HCT116 (cell line): ENCODE data around the gene CR2. TPM values are rescaled to one million over a fixed set of nuclear protein-coding genes. Genes with fewer than 3 reads are reported as not detected.

Experiments used
- ATAC-seq: fragments of 200-7000 bp; cut with Tn5 transposase; 2 replicates; pipeline ENCODE4 v1.9.1; 2020; ENCODE audit warnings: mild to moderate bottlenecking, moderate library complexity
- BruUV-seq: library from RNA; stranded (reverse); fragments of 400-500 nt; replicated peaks from 2 replicates; lab custom pipeline; 2021; lab: Mats Ljungman, UMichigan
- CTCF ChIA-PET: fragments of 300-600 bp; sonication (Branson Sonifier 250); formaldehyde crosslinking; loops from one replicate; lab custom pipeline; 2021; ENCODE audit warnings: antibody characterized with exemption; lab: Charles Lee
- POLR2A ChIA-PET: fragments of 300-600, 350-600 bp; sonication (Branson Sonifier 250); formaldehyde crosslinking; loops from one replicate; lab custom pipeline; 2021; ENCODE audit warnings: antibody characterized with exemption; lab: Charles Lee
- RAD21 ChIA-PET, 2 experiments: fragments of 300-600 bp; sonication (Branson Sonifier 250); formaldehyde crosslinking; loops; one replicate each; lab custom pipeline; 2023; ENCODE audit warnings: low total read pairs in 2 of 2; ENCODE audit not compliant: uncharacterized antibody in 2 of 2, unreplicated experiment in 2 of 2, low non-redundant PET in 1 of 2; lab: Charles Lee
- DNase-seq: peaks from one replicate; pipeline ENCODE4 v3.0.0-alpha.2; 2010; ENCODE audit warnings: low read depth, low spot score
- H2AFZ ChIP-seq: fragments of 200-600 bp; shearing (Covaris generic), sonication (generic); 2 replicates; pipeline ENCODE4 v1.6.1; 2017; ENCODE audit warnings: low read depth, mixed run types, mixed read lengths, antibody characterized with exemption, low read length; ENCODE audit not compliant: poor library complexity, severe bottlenecking
- H3K27ac ChIP-seq: 2 replicates; pipeline ENCODE4 v1.5.1; 2012; ENCODE audit warnings: low read depth, low read length
- H3K27me3 ChIP-seq: fragments of 200-600 bp; sonication (generic); 2 replicates; pipeline ENCODE4 v1.6.1; 2016; ENCODE audit warnings: mixed run types, low read length, mixed read lengths; ENCODE audit not compliant: insufficient read depth
- H3K36me3 ChIP-seq, 2 experiments: fragments of 200-500 bp in 1 of 2; fragments of 200-600 bp in 1 of 2; sonication (Bioruptor generic) in 1 of 2; sonication (generic) in 1 of 2; 2 replicates each; pipeline versions ENCODE4 v1.5.1 to v1.6.1; 2014 to 2016; ENCODE audit warnings: low read length in 2 of 2, inconsistent platforms in 1 of 2, mixed read lengths in 1 of 2, mixed run types in 1 of 2; ENCODE audit not compliant: insufficient read depth in 2 of 2, control insufficient read depth in 1 of 2
- H3K4me1 ChIP-seq, 2 experiments: fragments of 200-600 bp in 1 of 2; sonication (generic) in 1 of 2; 2 replicates each; pipeline versions ENCODE4 v1.5.1 to v1.6.1; 2012 to 2017; ENCODE audit warnings: low read length in 2 of 2, inconsistent platforms in 1 of 2, mild to moderate bottlenecking in 1 of 2, mixed read lengths in 1 of 2, mixed run types in 1 of 2, moderate library complexity in 1 of 2; ENCODE audit not compliant: insufficient read depth in 2 of 2, control insufficient read depth in 1 of 2
- H3K4me2 ChIP-seq: fragments of 200-600 bp; sonication (generic); 2 replicates; pipeline ENCODE4 v1.6.1; 2017; ENCODE audit warnings: mixed run types, low read length, mixed read lengths
- H3K4me3 ChIP-seq, 2 experiments: fragments of 200-600 bp in 1 of 2; sonication (generic) in 1 of 2; replicated peaks in 1 of 2; 2 replicates each; pipeline ENCODE4 v1.5.1; 2011 to 2016; ENCODE audit warnings: low read length in 2 of 2, control low read depth in 1 of 2, low read depth in 1 of 2, mild to moderate bottlenecking in 1 of 2, mixed read lengths in 1 of 2, mixed run types in 1 of 2
- H3K79me2 ChIP-seq: fragments of 200-600 bp; sonication (generic); 2 replicates; pipeline ENCODE4 v1.6.1; 2017; ENCODE audit warnings: mild to moderate bottlenecking, mixed run types, low read length, moderate library complexity, mixed read lengths; ENCODE audit not compliant: insufficient read depth
- H3K9ac ChIP-seq: fragments of 200-600 bp; sonication (generic); 2 replicates; pipeline ENCODE4 v1.6.1; 2016; ENCODE audit warnings: low read length, mixed read lengths
- H3K9me2 ChIP-seq: fragments of 200-600 bp; sonication (generic), shearing (Covaris generic); 2 replicates; pipeline ENCODE4 v1.6.1; 2017; ENCODE audit warnings: mixed run types, mild to moderate bottlenecking, moderate library complexity; ENCODE audit not compliant: insufficient read depth
- H3K9me3 ChIP-seq, 2 experiments: fragments of 200-500 bp in 1 of 2; fragments of 200-600 bp in 1 of 2; sonication (Bioruptor generic) in 1 of 2; sonication (generic) in 1 of 2; 2 replicates each; pipeline ENCODE4 v1.6.1; 2014 to 2017; ENCODE audit warnings: low read length in 2 of 2, mixed read lengths in 2 of 2, inconsistent platforms in 1 of 2, low read depth in 1 of 2, mild to moderate bottlenecking in 1 of 2, mixed run types in 1 of 2, moderate library complexity in 1 of 2; ENCODE audit not compliant: control insufficient read depth in 1 of 2, insufficient read depth in 1 of 2
- H4K20me1 ChIP-seq: fragments of 200-600 bp; sonication (generic), shearing (Covaris generic); 2 replicates; pipeline ENCODE4 v1.6.1; 2017; ENCODE audit warnings: mixed run types, mild to moderate bottlenecking, moderate library complexity; ENCODE audit not compliant: insufficient read depth
- ATF3 ChIP-seq: IDR thresholded peaks from 2 replicates; pipeline ENCODE4 v1.6.1; 2012
- CTCF ChIP-seq, 3 experiments: fragments of 200-600 bp in 1 of 3; sonication (generic) in 1 of 3; IDR thresholded peaks in 2 of 3; conservative IDR thresholded peaks in 1 of 3; 2 replicates each; pipeline ENCODE4 v1.5.1; 2012 to 2017; ENCODE audit warnings: low read depth in 2 of 3, low read length in 2 of 3, antibody characterized with exemption in 1 of 3, borderline replicate concordance in 1 of 3, control low read depth in 1 of 3, mild to moderate bottlenecking in 1 of 3, mixed read lengths in 1 of 3, mixed run types in 1 of 3, moderate library complexity in 1 of 3; ENCODE audit not compliant: insufficient read depth in 1 of 3
- EGR1 ChIP-seq: IDR thresholded peaks from 2 replicates; pipeline ENCODE4 v1.6.1; 2012; ENCODE audit warnings: low read depth
- EZH2 ChIP-seq: fragments of 200-600 bp; sonication (generic); IDR thresholded peaks from 2 replicates; pipeline ENCODE4 v1.6.1; 2017; ENCODE audit warnings: antibody characterized with exemption, mixed run types
- JUND ChIP-seq: IDR thresholded peaks from 2 replicates; pipeline ENCODE4 v1.6.1; 2012
- MAX ChIP-seq: IDR thresholded peaks from 2 replicates; pipeline ENCODE4 v1.6.1; 2012
- POLR2A ChIP-seq: IDR thresholded peaks from 2 replicates; pipeline ENCODE4 v1.7.0; 2011; ENCODE audit warnings: borderline replicate concordance; ENCODE audit not compliant: insufficient read depth, insufficient read length; ENCODE audit errors: extremely low read depth
- POLR2AphosphoS5 ChIP-seq: IDR thresholded peaks from 2 replicates; pipeline ENCODE4 v1.6.1; 2011; ENCODE audit warnings: mild to moderate bottlenecking, low read depth, low read length, moderate library complexity
- REST ChIP-seq: IDR thresholded peaks from 2 replicates; pipeline ENCODE4 v1.6.1; 2012; ENCODE audit warnings: low read depth
- SIN3A ChIP-seq: IDR thresholded peaks from 2 replicates; pipeline ENCODE4 v1.6.1; 2012; ENCODE audit warnings: low read depth
- SP1 ChIP-seq: IDR thresholded peaks from 2 replicates; pipeline ENCODE4 v1.6.1; 2012; ENCODE audit warnings: low read depth
- TCF7L2 ChIP-seq: IDR thresholded peaks from 2 replicates; pipeline ENCODE4 v1.7.0; 2011; ENCODE audit warnings: borderline replicate concordance, inconsistent platforms; ENCODE audit not compliant: insufficient read depth, insufficient read length; ENCODE audit errors: extremely low read depth
- YY1 ChIP-seq: IDR thresholded peaks from 2 replicates; pipeline ENCODE4 v1.6.1; 2011; ENCODE audit warnings: low read length, low read depth, moderate library complexity, mild to moderate bottlenecking; ENCODE audit not compliant: insufficient replicate concordance; ENCODE audit errors: extremely low read depth
- intact Hi-C: fragments of 100-400 bp; cut with micrococcal nuclease; formaldehyde crosslinking; loops from 2 replicates; pipeline ENCODE4 v1.10.0; 2022
- total RNA-seq: library from RNA; stranded (reverse); gene quantifications from one replicate; pipeline ENCODE4 v1.2.1, GENCODE V29; 2021; ENCODE audit not compliant: unreplicated experiment

Gene CR2
- total RNA-seq, 1 experiment from 2014 or later, result 4.0 TPM

- no peaks in the 10 kb centered on the region for H4K20me1 ChIP-seq
These were observed 49.8 kb downstream of the CR2 start for GRCh38 chr1:207503950-207504349.

GRCh38 chr1:207504438-207504837, 50.3 kb downstream of the CR2 start:
- intact Hi-C loops, result no loop called here
- Histone ChIP-seq H3K4me2 (no peak overlapping the region), H3K9ac (no peak overlapping the region), H3K27me3 (peaks cover 5% of the 10 kb centered on the region; the same call in 1 of the 2 replicates), H3K9me3 (no peaks in the 10 kb centered on the region), H3K36me3 (no peaks in the 10 kb centered on the region), H3K27ac (no peak overlapping the region), H2AFZ (no peak overlapping the region), H3K79me2 (no peaks in the 10 kb centered on the region), H3K9me2 (no peaks in the 10 kb centered on the region), H4K20me1 (no peaks in the 10 kb centered on the region), H3K4me3 (no peak overlapping the region), H3K4me1 (no peaks in the 10 kb centered on the region)
- CTCF ChIA-PET, result no interaction called here
- POLR2A ChIA-PET, result no interaction called here
- RAD21 ChIA-PET, result no interaction called here
- no peak for ATAC-seq
- DNase-seq, result no peak
- BruUV-seq, result no TSS peak
- TF ChIP-seq SIN3A, result no peak
- TF ChIP-seq POLR2AphosphoS5, result no peak
- no peak for TF ChIP-seq EZH2
- no peak for TF ChIP-seq ATF3
- no peak for TF ChIP-seq REST
- TF ChIP-seq JUND, result no peak
- TF ChIP-seq TCF7L2, result no peak
- TF ChIP-seq SP1, result no peak
- TF ChIP-seq MAX, result no peak
- no peak for TF ChIP-seq EGR1

More at GRCh38 chr1:207503950-207504349, 49.8 kb downstream of the CR2 start:
- Histone ChIP-seq H3K36me3 (no peaks in the 10 kb centered on the region), H3K4me3 (no peak overlapping the region), H3K4me2 (no peak overlapping the region), H3K9me2 (no peaks in the 10 kb centered on the region), H3K27me3 (peaks cover 5% of the 10 kb centered on the region; the same call in 1 of the 2 replicates), H3K27ac (no peak overlapping the region), H2AFZ (no peak overlapping the region), H3K79me2 (no peaks in the 10 kb centered on the region), H3K9ac (no peak overlapping the region), H3K4me1 (no peaks in the 10 kb centered on the region), H3K9me3 (no peaks in the 10 kb centered on the region)
- CTCF ChIA-PET, result no interaction called here
- POLR2A ChIA-PET, result no interaction called here
- DNase-seq (no peak), ATAC-seq (no peak)
- no peak for TF ChIP-seq YY1
- no peak for TF ChIP-seq CTCF (IDR thresholded peaks at IDR 0.05 in 2 of 3, conservative IDR thresholded peaks at IDR 0.05 in 1 of 3; ENCODE audit: borderline replicate concordance in 1 of 3, insufficient read depth in 1 of 3, low read depth in 2 of 3, low read length in 2 of 3)
- TF ChIP-seq POLR2A, result no peak
- RAD21 ChIA-PET, result no interaction called here
- intact Hi-C loops, result no loop called here
- no TSS peak for BruUV-seq
